Memory B cell (primary cell): ENCODE results near the gene MED29.
A peak's percentile ranks its signal among the peaks of the same experiment; 100 is the strongest.

Experiments used
- ATAC-seq: fragments of 150-1000 bp; cut with Tn5 transposase; 2 replicates; pipeline ENCODE4 v1.10.0; 2021; ENCODE audit warnings: low read depth, mild to moderate bottlenecking, moderate library complexity
- DNase-seq, 2 donors: peaks; one replicate each; pipeline ENCODE4 v3.0.0; 2022; ENCODE audit warnings: low spot score in 2 of 2
- H3K27ac Mint-ChIP-seq: one replicate; pipeline ENCODE4 v1.8.0; 2022; ENCODE audit warnings: mild to moderate bottlenecking, moderate library complexity, mixed read lengths
- H3K27me3 Mint-ChIP-seq: one replicate; pipeline ENCODE4 v1.8.0; 2022; ENCODE audit warnings: mixed read lengths
- H3K36me3 Mint-ChIP-seq: one replicate; pipeline ENCODE4 v1.8.0; 2022; ENCODE audit warnings: mild to moderate bottlenecking, mixed read lengths
- H3K4me1 Mint-ChIP-seq: one replicate; pipeline ENCODE4 v1.8.0; 2022; ENCODE audit warnings: mixed read lengths
- H3K4me3 Mint-ChIP-seq: one replicate; pipeline ENCODE4 v1.8.0; 2022; ENCODE audit warnings: mild to moderate bottlenecking, moderate library complexity, mixed read lengths
- H3K9me3 Mint-ChIP-seq: one replicate; pipeline ENCODE4 v1.8.0; 2022; ENCODE audit warnings: mixed read lengths

MED29 gene

GRCh38 chr19:39399668-39400050 lies 8.5 kb downstream of the MED29 start:
- peaks cover 45% of the 10 kb centered on the region for H3K4me1 Mint-ChIP-seq
- H3K27me3 Mint-ChIP-seq, result no peaks in the 10 kb centered on the region
- DNase-seq (no peak), ATAC-seq (no peak)
- H3K4me3 Mint-ChIP-seq, result peak overlapping the region; percentile 33
- peaks cover 13% of the 10 kb centered on the region for H3K36me3 Mint-ChIP-seq
- peak overlapping the region; percentile 96 for H3K27ac Mint-ChIP-seq
- no peaks in the 10 kb centered on the region for H3K9me3 Mint-ChIP-seq

- peak overlapping the region; percentile 33 for H3K4me3 Mint-ChIP-seq
- H3K9me3 Mint-ChIP-seq, result no peaks in the 10 kb centered on the region
- DNase-seq (no peak), ATAC-seq (no peak)
- H3K4me1 Mint-ChIP-seq, result peaks cover 46% of the 10 kb centered on the region
- H3K27me3 Mint-ChIP-seq, result no peaks in the 10 kb centered on the region
- peak overlapping the region; percentile 96 for H3K27ac Mint-ChIP-seq
- H3K36me3 Mint-ChIP-seq, result peaks cover 11% of the 10 kb centered on the region
These were observed 8.9 kb downstream of the MED29 start for GRCh38 chr19:39400061-39400460.

GRCh38 chr19:39401070-39401548 lies 9.9 kb downstream of the MED29 start:
- Mint-ChIP-seq H3K27ac (peak overlapping the region; percentile 96), H3K4me3 (peak overlapping the region; percentile 96), H3K9me3 (no peaks in the 10 kb centered on the region), H3K4me1 (peaks cover 48% of the 10 kb centered on the region), H3K27me3 (no peaks in the 10 kb centered on the region), H3K36me3 (peaks cover 4% of the 10 kb centered on the region)
- DNase-seq, result peak in 1 of 2 donors; percentile 36
- ATAC-seq, result no peak

GRCh38 chr19:39401549-39402345 lies 10.6 kb downstream of the MED29 start:
- Mint-ChIP-seq H3K9me3 (no peaks in the 10 kb centered on the region), H3K27ac (peak overlapping the region; percentile 96), H3K4me1 (peaks cover 51% of the 10 kb centered on the region), H3K4me3 (peak overlapping the region; percentile 96), H3K36me3 (peaks cover 4% of the 10 kb centered on the region), H3K27me3 (no peaks in the 10 kb centered on the region)
- DNase-seq (peak; percentile 64 to 65), ATAC-seq (peak; percentile 21)

GRCh38 chr19:39402346-39403300 lies 11.4 kb downstream of the MED29 start:
- DNase-seq, result peak; percentile 81 to 87
- no peaks in the 10 kb centered on the region for H3K9me3 Mint-ChIP-seq
- peak overlapping the region; percentile 96 for H3K27ac Mint-ChIP-seq
- H3K27me3 Mint-ChIP-seq, result no peaks in the 10 kb centered on the region
- peak overlapping the region; percentile 96 for H3K4me3 Mint-ChIP-seq
- peaks cover 7% of the 10 kb centered on the region for H3K36me3 Mint-ChIP-seq
- H3K4me1 Mint-ChIP-seq, result peaks cover 49% of the 10 kb centered on the region
- ATAC-seq, result peak; percentile 12

- Mint-ChIP-seq H3K4me1 (peaks cover 48% of the 10 kb centered on the region), H3K9me3 (no peaks in the 10 kb centered on the region), H3K27ac (peak overlapping the region; percentile 96), H3K36me3 (peaks cover 16% of the 10 kb centered on the region), H3K4me3 (peak overlapping the region; percentile 96), H3K27me3 (no peaks in the 10 kb centered on the region)
- peak; percentile 44 for ATAC-seq
- DNase-seq, result peak; percentile 91 to 96
These were observed 12.4 kb downstream of the MED29 start for GRCh38 chr19:39403331-39404312.

GRCh38 chr19:39405261-39405957 lies 14.2 kb downstream of the MED29 start:
- Mint-ChIP-seq H3K9me3 (no peaks in the 10 kb centered on the region), H3K27ac (peak overlapping the region; percentile 96), H3K4me3 (peak overlapping the region; percentile 96), H3K27me3 (no peaks in the 10 kb centered on the region), H3K36me3 (peaks cover 19% of the 10 kb centered on the region), H3K4me1 (peaks cover 46% of the 10 kb centered on the region)
- no peak for ATAC-seq
- DNase-seq, result no peak

- Mint-ChIP-seq H3K4me3 (peak overlapping the region; percentile 85), H3K27ac (peak overlapping the region; percentile 96), H3K9me3 (no peaks in the 10 kb centered on the region), H3K27me3 (no peaks in the 10 kb centered on the region), H3K4me1 (peaks cover 49% of the 10 kb centered on the region), H3K36me3 (peaks cover 19% of the 10 kb centered on the region)
- DNase-seq, result peak; percentile 83 to 84
- peak; percentile 9 for ATAC-seq
These were observed 14.9 kb downstream of the MED29 start for GRCh38 chr19:39405958-39406655.

- Mint-ChIP-seq H3K27ac (peak within 1 kb of the TSS; percentile 96), H3K27me3 (no peaks in the 10 kb centered on the region), H3K9me3 (no peaks in the 10 kb centered on the region), H3K4me3 (peak within 1 kb of the TSS; percentile 96), H3K4me1 (peaks cover 49% of the 10 kb centered on the region), H3K36me3 (peaks cover 23% of the 10 kb centered on the region)
- ATAC-seq (peak; percentile 19), DNase-seq (peak; percentile 91 to 93)
These were observed 15.7 kb downstream of the MED29 start, which contains the start of gene ZFP36 for GRCh38 chr19:39406656-39407409. TSS of gene ZFP36 (plus strand) at chr19:39406847. CDS start at chr19:39406905, 58 bp downstream.

- Mint-ChIP-seq H3K27ac (peak overlapping the region; percentile 96), H3K4me3 (peak overlapping the region; percentile 85), H3K9me3 (no peaks in the 10 kb centered on the region), H3K36me3 (peaks cover 23% of the 10 kb centered on the region), H3K4me1 (peaks cover 47% of the 10 kb centered on the region), H3K27me3 (no peaks in the 10 kb centered on the region)
- ATAC-seq (no peak), DNase-seq (no peak)
These were observed 16.2 kb downstream of the MED29 start for GRCh38 chr19:39407410-39407659.

GRCh38 chr19:39407660-39408391 lies 16.6 kb downstream of the MED29 start:
- ATAC-seq, result peak; percentile 1
- H3K27ac Mint-ChIP-seq, result peak overlapping the region; percentile 96
- H3K9me3 Mint-ChIP-seq, result no peaks in the 10 kb centered on the region
- DNase-seq, result peak; percentile 66 to 76
- peaks cover 23% of the 10 kb centered on the region for H3K36me3 Mint-ChIP-seq
- peaks cover 43% of the 10 kb centered on the region for H3K4me1 Mint-ChIP-seq
- peak overlapping the region; percentile 85 for H3K4me3 Mint-ChIP-seq
- no peaks in the 10 kb centered on the region for H3K27me3 Mint-ChIP-seq
